MM.1S (cell line): ENCODE results near the gene PEX14.

ENCODE experiments used
- DNase-seq: peaks from one replicate; pipeline ENCODE4 v3.0.0-alpha.2; 2015
- H2AFZ ChIP-seq: fragments of 300-600 bp; sonication (generic); 2 replicates; pipeline ENCODE4 v1.6.0; 2016; ENCODE audit warnings: antibody characterized with exemption, low read length
- H3F3A ChIP-seq: fragments of 300-600 bp; sonication (generic); 2 replicates; pipeline ENCODE4 v1.6.1; 2016; ENCODE audit warnings: mild to moderate bottlenecking, antibody characterized with exemption, low read length, moderate library complexity, mixed read lengths; ENCODE audit not compliant: insufficient read depth
- H3K27ac ChIP-seq: fragments of 300-600 bp; sonication (generic); 2 replicates; pipeline ENCODE4 v1.5.1; 2016; ENCODE audit warnings: mild to moderate bottlenecking, low read length
- H3K27me3 ChIP-seq: fragments of 300-600 bp; sonication (generic); replicated peaks from 2 replicates; pipeline ENCODE4 v1.6.0; 2016; ENCODE audit warnings: low read length; ENCODE audit not compliant: insufficient read depth
- H3K36me3 ChIP-seq: fragments of 300-600 bp; sonication (generic); replicated peaks from 2 replicates; pipeline ENCODE4 v1.6.1; 2016; ENCODE audit warnings: mild to moderate bottlenecking, low read length, mixed read lengths; ENCODE audit not compliant: insufficient read depth
- H3K4me1 ChIP-seq: fragments of 300-600 bp; sonication (generic); 2 replicates; pipeline ENCODE4 v1.6.1; 2016; ENCODE audit warnings: low read length, mixed read lengths
- H3K4me2 ChIP-seq: fragments of 300-600 bp; sonication (generic); 2 replicates; pipeline ENCODE4 v1.6.0; 2016; ENCODE audit warnings: low read depth, low read length
- H3K4me3 ChIP-seq: fragments of 300-600 bp; sonication (generic); 2 replicates; pipeline ENCODE4 v1.5.1; 2016; ENCODE audit warnings: low read length, mixed read lengths
- H3K79me2 ChIP-seq: fragments of 300-600 bp; sonication (generic); 2 replicates; pipeline ENCODE4 v1.6.1; 2016; ENCODE audit warnings: mixed run types, low read length, mixed read lengths
- H3K9ac ChIP-seq: fragments of 300-600 bp; sonication (generic); 2 replicates; pipeline ENCODE4 v1.6.1; 2016; ENCODE audit warnings: low read length, mixed read lengths
- H3K9me2 ChIP-seq: fragments of 300-600 bp; sonication (generic); replicated peaks from 2 replicates; pipeline ENCODE4 v1.6.1; 2016; ENCODE audit warnings: mild to moderate bottlenecking, low read length, mixed read lengths; ENCODE audit not compliant: insufficient read depth
- H3K9me3 ChIP-seq: fragments of 300-600 bp; sonication (generic); replicated peaks from 2 replicates; pipeline ENCODE4 v1.6.1; 2016; ENCODE audit warnings: mild to moderate bottlenecking, low read length, mixed read lengths; ENCODE audit not compliant: insufficient read depth
- H4K20me1 ChIP-seq: fragments of 300-600 bp; sonication (generic); 2 replicates; pipeline ENCODE4 v1.6.1; 2016; ENCODE audit warnings: mild to moderate bottlenecking, low read length, moderate library complexity, mixed read lengths; ENCODE audit not compliant: insufficient read depth
- CTCF ChIP-seq: fragments of 300-600 bp; sonication (generic); IDR thresholded peaks from 2 replicates; pipeline ENCODE4 v1.5.1; 2016; ENCODE audit warnings: antibody characterized with exemption, low read length, mixed read lengths
- EZH2 ChIP-seq: fragments of 300-600 bp; sonication (generic); optimal IDR thresholded peaks from 2 replicates; pipeline ENCODE3; 2017; ENCODE audit warnings: low read depth, mild to moderate bottlenecking, antibody characterized with exemption, low read length, mixed read lengths
- EZH2phosphoT487 ChIP-seq: fragments of 300-600 bp; sonication (generic); IDR thresholded peaks from 2 replicates; pipeline ENCODE4 v1.6.1; 2018; ENCODE audit warnings: antibody characterized with exemption, low read length

The PEX14 gene

GRCh38 chr1:10591010-10591409 lies 116.3 kb downstream of the PEX14 start:
- no peak overlapping the region for H3K27ac ChIP-seq
- H3K4me2 ChIP-seq, result no peak overlapping the region
- no peak overlapping the region for H3K9ac ChIP-seq
- no peaks in the 10 kb centered on the region for H3F3A ChIP-seq
- H3K4me3 ChIP-seq, result no peak overlapping the region
- H3K4me1 ChIP-seq, result no peaks in the 10 kb centered on the region
- no peaks in the 10 kb centered on the region for H3K9me2 ChIP-seq
- no peaks in the 10 kb centered on the region for H3K79me2 ChIP-seq
- H4K20me1 ChIP-seq, result no peaks in the 10 kb centered on the region
- no peak for DNase-seq
- H2AFZ ChIP-seq, result no peak overlapping the region
- H3K9me3 ChIP-seq, result no peaks in the 10 kb centered on the region
- no peaks in the 10 kb centered on the region for H3K27me3 ChIP-seq
- no peaks in the 10 kb centered on the region for H3K36me3 ChIP-seq
- TF ChIP-seq CTCF, result no peak
- no peak for TF ChIP-seq EZH2
- TF ChIP-seq EZH2phosphoT487, result no peak

GRCh38 chr1:10592373-10592772 lies 117.6 kb downstream of the PEX14 start:
- Histone ChIP-seq H3K79me2 (no peaks in the 10 kb centered on the region), H3K27me3 (no peaks in the 10 kb centered on the region), H3K4me3 (no peak overlapping the region), H3K36me3 (no peaks in the 10 kb centered on the region), H3K27ac (no peak overlapping the region), H3K9me3 (no peaks in the 10 kb centered on the region), H2AFZ (no peak overlapping the region), H3K4me1 (no peaks in the 10 kb centered on the region), H3K9me2 (no peaks in the 10 kb centered on the region), H3K4me2 (no peak overlapping the region), H3F3A (no peaks in the 10 kb centered on the region), H3K9ac (no peak overlapping the region), H4K20me1 (no peaks in the 10 kb centered on the region)
- TF ChIP-seq EZH2 (no peak), EZH2phosphoT487 (no peak), CTCF (no peak)
- DNase-seq, result no peak

GRCh38 chr1:10593750-10594149 lies 119.0 kb downstream of the PEX14 start:
- Histone ChIP-seq H4K20me1 (no peaks in the 10 kb centered on the region), H3K4me3 (no peak overlapping the region)

More at GRCh38 chr1:10593750-10594149, 119.0 kb downstream of the PEX14 start:
- Histone ChIP-seq H3K27me3 (no peaks in the 10 kb centered on the region), H3K27ac (no peak overlapping the region), H3K4me2 (no peak overlapping the region), H3K79me2 (no peaks in the 10 kb centered on the region), H3K36me3 (no peaks in the 10 kb centered on the region), H2AFZ (no peak overlapping the region), H3K4me1 (no peaks in the 10 kb centered on the region), H3K9me2 (no peaks in the 10 kb centered on the region), H3F3A (no peaks in the 10 kb centered on the region), H3K9ac (no peak overlapping the region), H3K9me3 (no peaks in the 10 kb centered on the region)
- TF ChIP-seq EZH2phosphoT487, result no peak
- TF ChIP-seq EZH2, result no peak
- no peak for TF ChIP-seq CTCF
- no peak for DNase-seq
